ENCODE results near the gene KCNG2. TPM values are rescaled to one million over a fixed set of nuclear protein-coding genes. Genes with fewer than 3 reads are reported as not detected.

Gene KCNG2
- total and polyA plus RNA-seq, 2 donors (not counting 1 experiment from before 2014, with no cell fraction given), result not detected

DNA sequence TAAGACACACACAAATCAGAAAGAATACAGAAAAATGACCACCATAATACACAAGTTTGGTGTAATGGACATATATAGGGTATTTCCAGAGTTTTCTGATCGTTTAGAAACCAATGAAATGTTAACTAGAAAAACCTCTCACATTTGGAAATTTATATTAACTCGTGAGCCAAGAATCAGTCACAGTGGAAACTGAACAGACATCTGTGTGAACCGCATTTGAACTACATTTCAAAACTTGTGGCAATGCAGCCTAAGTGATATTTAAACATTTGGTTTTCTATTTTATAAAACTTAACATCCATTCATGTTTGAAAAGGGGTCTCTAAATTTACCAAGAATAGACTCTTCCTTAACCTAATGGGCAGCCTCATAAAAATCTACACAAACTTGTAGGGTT is 29.0 kb upstream of the KCNG2 start:
- Histone ChIP-seq H2AFZ (ENCODE audit: insufficient read depth, low read depth, low read length, poor library complexity, severe bottlenecking) (no peak overlapping the region), H3K9me3 (ENCODE audit: control extremely low read depth in 1 of 3, control insufficient read depth in 2 of 3, insufficient read depth in 1 of 3, low read length in 2 of 3) (peaks cover 0 to 31% (median 10%) of the 10 kb centered on the region in 3 donors), H3K27ac (ENCODE audit: low read length in 2 of 2) (no peak overlapping the region), H3K4me2 (replicated peaks; ENCODE audit: low read depth, low read length, poor library complexity, severe bottlenecking) (no peak overlapping the region), H3K4me1 (ENCODE audit: control insufficient read depth in 2 of 2, insufficient read depth in 2 of 2, low read length in 2 of 2) (no peaks in the 10 kb centered on the region), H3K79me2 (ENCODE audit: control insufficient read depth, insufficient read depth, low read length) (no peaks in the 10 kb centered on the region), H3K36me3 (replicated peaks in 1 of 2; ENCODE audit: control extremely low read depth in 1 of 2, control insufficient read depth in 1 of 2, extremely low read depth in 1 of 2, insufficient read depth in 2 of 2, low read length in 1 of 2) (no peaks in the 10 kb centered on the region), H3K9ac (ENCODE audit: low read length) (no peak overlapping the region), H3K4me3 (ENCODE audit: control extremely low read depth in 1 of 5, extremely low read depth in 1 of 5, insufficient read depth in 1 of 5, low read depth in 2 of 5, low read length in 4 of 5) (no peak overlapping the region), H4K20me1 (ENCODE audit: control insufficient read depth, insufficient read depth, low read length, poor library complexity, severe bottlenecking) (no peaks in the 10 kb centered on the region), H3K27me3 (replicated peaks in 1 of 4; ENCODE audit: control extremely low read depth in 1 of 4, control insufficient read depth in 3 of 4, insufficient read depth in 4 of 4, low read length in 3 of 4) (no peaks in the 10 kb centered on the region)
- no CpG with 5 or more reads among the region's 3 CpGs for WGBS (ENCODE audit: insufficient coverage)
- peaks cover 11% of the 10 kb centered on the region for H3K27me3 Mint-ChIP-seq
- ChIA-PET POLR2A (no interaction called here), CTCF (no interaction called here)
- H3K9me3 Mint-ChIP-seq (ENCODE audit: insufficient read depth), result peaks cover 2% of the 10 kb centered on the region
- ATAC-seq (ENCODE audit: low read depth) (no peak), DNase-seq (no peak)
- no peaks in the 10 kb centered on the region for H3K4me1 Mint-ChIP-seq
- no peak overlapping the region for H3K27ac Mint-ChIP-seq
- intact Hi-C loops (cut with micrococcal nuclease), result no loop called here
- H3K4me3 Mint-ChIP-seq, result no peak overlapping the region
- TF ChIP-seq, protein P1, sequence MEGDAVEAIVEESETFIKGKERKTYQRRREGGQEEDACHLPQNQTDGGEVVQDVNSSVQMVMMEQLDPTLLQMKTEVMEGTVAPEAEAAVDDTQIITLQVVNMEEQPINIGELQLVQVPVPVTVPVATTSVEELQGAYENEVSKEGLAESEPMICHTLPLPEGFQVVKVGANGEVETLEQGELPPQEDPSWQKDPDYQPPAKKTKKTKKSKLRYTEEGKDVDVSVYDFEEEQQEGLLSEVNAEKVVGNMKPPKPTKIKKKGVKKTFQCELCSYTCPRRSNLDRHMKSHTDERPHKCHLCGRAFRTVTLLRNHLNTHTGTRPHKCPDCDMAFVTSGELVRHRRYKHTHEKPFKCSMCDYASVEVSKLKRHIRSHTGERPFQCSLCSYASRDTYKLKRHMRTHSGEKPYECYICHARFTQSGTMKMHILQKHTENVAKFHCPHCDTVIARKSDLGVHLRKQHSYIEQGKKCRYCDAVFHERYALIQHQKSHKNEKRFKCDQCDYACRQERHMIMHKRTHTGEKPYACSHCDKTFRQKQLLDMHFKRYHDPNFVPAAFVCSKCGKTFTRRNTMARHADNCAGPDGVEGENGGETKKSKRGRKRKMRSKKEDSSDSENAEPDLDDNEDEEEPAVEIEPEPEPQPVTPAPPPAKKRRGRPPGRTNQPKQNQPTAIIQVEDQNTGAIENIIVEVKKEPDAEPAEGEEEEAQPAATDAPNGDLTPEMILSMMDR (IDR thresholded peaks at IDR 0.05), result no peak
- TF ChIP-seq EZH2 (IDR thresholded peaks at IDR 0.05; ENCODE audit: borderline replicate concordance, insufficient read depth, low read depth, low read length, poor library complexity, severe bottlenecking), result no peak

DNA sequence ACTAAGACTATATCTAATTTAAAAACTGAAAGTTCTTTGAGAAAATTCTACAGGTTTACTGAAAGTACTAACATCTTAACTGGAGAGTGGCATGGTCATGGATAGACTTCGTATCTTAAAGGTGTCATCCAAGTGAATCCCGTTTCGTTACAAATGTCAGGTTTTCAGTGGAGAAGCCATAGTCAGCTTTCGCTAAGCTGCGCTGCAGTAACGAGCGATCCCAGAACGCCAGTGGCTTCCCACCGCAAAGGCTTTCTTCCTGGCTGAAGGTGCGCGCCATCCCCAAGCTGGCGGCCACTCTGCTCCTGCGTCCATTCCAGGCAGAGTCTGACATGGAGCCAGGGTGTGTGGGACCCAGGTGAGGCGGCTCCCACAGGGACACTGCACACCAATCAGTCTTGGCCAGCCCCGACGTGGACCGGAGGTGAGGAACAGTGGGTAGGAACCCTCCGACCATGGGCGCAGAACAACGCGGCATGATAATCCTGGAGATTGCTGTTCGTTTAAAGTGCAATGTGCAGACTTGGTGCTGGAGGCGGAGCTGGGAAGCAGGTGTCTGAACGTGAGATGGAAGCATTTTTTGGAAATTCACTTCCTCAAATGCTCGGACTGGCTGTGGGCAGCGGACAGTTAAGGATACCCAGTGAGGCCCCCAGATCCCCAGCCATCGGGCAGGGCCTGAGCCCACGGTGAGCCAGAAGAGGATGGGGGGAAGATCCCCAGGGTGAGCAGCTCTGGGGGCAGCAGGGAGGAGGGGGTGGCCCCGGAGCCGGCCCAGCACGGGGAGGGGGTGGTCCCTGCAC is 27.8 kb upstream of the KCNG2 start:
- intact Hi-C loops (cut with micrococcal nuclease), result no loop called here
- H3K9me3 Mint-ChIP-seq (ENCODE audit: insufficient read depth), result peaks cover 2% of the 10 kb centered on the region
- no peaks in the 10 kb centered on the region for H3K4me1 Mint-ChIP-seq
- TF ChIP-seq, protein P1 (IDR thresholded peaks at IDR 0.05), result no peak
- no peak for TF ChIP-seq EZH2 (IDR thresholded peaks at IDR 0.05; ENCODE audit: borderline replicate concordance, insufficient read depth, low read depth, low read length, poor library complexity, severe bottlenecking)
- H3K27ac Mint-ChIP-seq, result no peak overlapping the region
- Histone ChIP-seq H3K9ac (ENCODE audit: low read length) (no peak overlapping the region), H3K4me2 (replicated peaks; ENCODE audit: low read depth, low read length, poor library complexity, severe bottlenecking) (no peak overlapping the region), H3K9me3 (ENCODE audit: control extremely low read depth in 1 of 3, control insufficient read depth in 2 of 3, insufficient read depth in 1 of 3, low read length in 2 of 3) (peaks cover 0 to 28% (median 10%) of the 10 kb centered on the region in 3 donors), H4K20me1 (ENCODE audit: control insufficient read depth, insufficient read depth, low read length, poor library complexity, severe bottlenecking) (no peaks in the 10 kb centered on the region), H3K4me3 (ENCODE audit: control extremely low read depth in 1 of 5, extremely low read depth in 1 of 5, insufficient read depth in 1 of 5, low read depth in 2 of 5, low read length in 4 of 5) (no peak overlapping the region), H3K79me2 (ENCODE audit: control insufficient read depth, insufficient read depth, low read length) (no peaks in the 10 kb centered on the region), H3K27ac (ENCODE audit: low read length in 2 of 2) (no peak overlapping the region), H3K36me3 (replicated peaks in 1 of 2; ENCODE audit: control extremely low read depth in 1 of 2, control insufficient read depth in 1 of 2, extremely low read depth in 1 of 2, insufficient read depth in 2 of 2, low read length in 1 of 2) (no peaks in the 10 kb centered on the region), H3K4me1 (ENCODE audit: control insufficient read depth in 2 of 2, insufficient read depth in 2 of 2, low read length in 2 of 2) (no peaks in the 10 kb centered on the region), H3K27me3 (replicated peaks in 1 of 4; ENCODE audit: control extremely low read depth in 1 of 4, control insufficient read depth in 3 of 4, insufficient read depth in 4 of 4, low read length in 3 of 4) (peaks cover 0 to 7% (median 0%) of the 10 kb centered on the region in 4 experiments), H2AFZ (ENCODE audit: insufficient read depth, low read depth, low read length, poor library complexity, severe bottlenecking) (no peak overlapping the region)
- no peak overlapping the region for H3K4me3 Mint-ChIP-seq
- 89% methylated on average over 28 of the region's 31 CpGs for WGBS (ENCODE audit: insufficient coverage)
- DNase-seq (no peak), ATAC-seq (ENCODE audit: low read depth) (no peak)
- ChIA-PET CTCF (no interaction called here), POLR2A (no interaction called here)
- peaks cover 11% of the 10 kb centered on the region for H3K27me3 Mint-ChIP-seq
